IPS-15b (cell line): Measurements from ENCODE around the gene F11R.

Experiments used
- H3K27me3 ChIP-seq: one replicate; pipeline ENCODE4 v1.6.1; 2013; ENCODE audit warnings: low read length; ENCODE audit not compliant: control insufficient read depth, insufficient read depth
- H3K36me3 ChIP-seq: one replicate; pipeline ENCODE4 v1.6.1; 2013; ENCODE audit warnings: low read length; ENCODE audit not compliant: control insufficient read depth, insufficient read depth
- H3K4me1 ChIP-seq: one replicate; pipeline ENCODE4 v1.6.1; 2013; ENCODE audit warnings: mild to moderate bottlenecking, low read length; ENCODE audit not compliant: control insufficient read depth, insufficient read depth
- H3K4me3 ChIP-seq: one replicate; pipeline ENCODE4 v1.5.1; 2013; ENCODE audit warnings: low read depth, low read length
- H3K9ac ChIP-seq: one replicate; pipeline ENCODE4 v1.6.1; 2013; ENCODE audit warnings: low read depth, mild to moderate bottlenecking, low read length
- H3K9me3 ChIP-seq: one replicate; pipeline ENCODE4 v1.6.1; 2013; ENCODE audit warnings: mild to moderate bottlenecking, low read length; ENCODE audit not compliant: control insufficient read depth, insufficient read depth

Gene F11R

GRCh38 chr1:161051219-161051618 lies 30.3 kb upstream of the F11R start:
- no peak overlapping the region for H3K4me3 ChIP-seq
- H3K9me3 ChIP-seq = no peaks in the 10 kb centered on the region
- no peaks in the 10 kb centered on the region for H3K36me3 ChIP-seq
- H3K4me1 ChIP-seq = no peaks in the 10 kb centered on the region
- H3K27me3 ChIP-seq = peaks cover 3% of the 10 kb centered on the region
- no peak overlapping the region for H3K9ac ChIP-seq

GRCh38 chr1:161048949-161049722 lies 28.2 kb upstream of the F11R start:
- H3K4me1 ChIP-seq = no peaks in the 10 kb centered on the region
- no peaks in the 10 kb centered on the region for H3K36me3 ChIP-seq
- peaks cover 3% of the 10 kb centered on the region for H3K27me3 ChIP-seq
- no peaks in the 10 kb centered on the region for H3K9me3 ChIP-seq
- H3K4me3 ChIP-seq = no peak overlapping the region
- no peak overlapping the region for H3K9ac ChIP-seq

- Histone ChIP-seq H3K4me1 (no peaks in the 10 kb centered on the region), H3K36me3 (peaks cover 3% of the 10 kb centered on the region), H3K9ac (no peak overlapping the region), H3K4me3 (no peak overlapping the region), H3K9me3 (no peaks in the 10 kb centered on the region), H3K27me3 (peaks cover 3% of the 10 kb centered on the region)
Observed at GRCh38 chr1:161047436-161048420, 26.8 kb upstream of the F11R start.

- Histone ChIP-seq H3K4me1 (no peaks in the 10 kb centered on the region), H3K9me3 (no peaks in the 10 kb centered on the region), H3K27me3 (peaks cover 3% of the 10 kb centered on the region), H3K4me3 (peak overlapping the region; percentile 66), H3K36me3 (peaks cover 13% of the 10 kb centered on the region), H3K9ac (no peak overlapping the region)
Observed at GRCh38 chr1:161046605-161047228, 25.8 kb upstream of the F11R start.

- peaks cover 3% of the 10 kb centered on the region for H3K27me3 ChIP-seq
- H3K9ac ChIP-seq = peak within 1 kb of the TSS; percentile 66
- peaks cover 18% of the 10 kb centered on the region for H3K36me3 ChIP-seq
- H3K4me1 ChIP-seq = no peaks in the 10 kb centered on the region
- H3K4me3 ChIP-seq = peak within 1 kb of the TSS; percentile 66
- H3K9me3 ChIP-seq = no peaks in the 10 kb centered on the region
Observed at GRCh38 chr1:161045736-161046604, 25.0 kb upstream of the F11R start, which contains the start of gene USF1. TSS of gene USF1 (minus strand) at chr1:161045977. CDS start at chr1:161043275, 2,702 bp downstream.

- Histone ChIP-seq H3K9me3 (no peaks in the 10 kb centered on the region), H3K4me1 (no peaks in the 10 kb centered on the region), H3K36me3 (peaks cover 24% of the 10 kb centered on the region), H3K4me3 (peak overlapping the region; percentile 66), H3K9ac (peak overlapping the region; percentile 66), H3K27me3 (peaks cover 3% of the 10 kb centered on the region)
Observed at GRCh38 chr1:161044908-161045735, 24.2 kb upstream of the F11R start.

- H3K9ac ChIP-seq = no peak overlapping the region
- H3K4me1 ChIP-seq = no peaks in the 10 kb centered on the region
- peak overlapping the region; percentile 66 for H3K4me3 ChIP-seq
- H3K9me3 ChIP-seq = no peaks in the 10 kb centered on the region
- peaks cover 3% of the 10 kb centered on the region for H3K27me3 ChIP-seq
- peaks cover 30% of the 10 kb centered on the region for H3K36me3 ChIP-seq
Observed at GRCh38 chr1:161044535-161044907, 23.6 kb upstream of the F11R start.

GRCh38 chr1:161039546-161039945 lies 18.6 kb upstream of the F11R start:
- H3K9ac ChIP-seq = no peak overlapping the region

GRCh38 chr1:161039154-161039545 lies 18.2 kb upstream of the F11R start:
- Histone ChIP-seq H3K27me3 (no peaks in the 10 kb centered on the region), H3K4me1 (peaks cover 14% of the 10 kb centered on the region), H3K9me3 (no peaks in the 10 kb centered on the region), H3K4me3 (peak overlapping the region; percentile 85), H3K36me3 (peaks cover 32% of the 10 kb centered on the region), H3K9ac (no peak overlapping the region)

More at GRCh38 chr1:161039546-161039945, 18.6 kb upstream of the F11R start:
- Histone ChIP-seq H3K27me3 (no peaks in the 10 kb centered on the region), H3K36me3 (peaks cover 32% of the 10 kb centered on the region), H3K4me1 (peaks cover 14% of the 10 kb centered on the region), H3K4me3 (no peak overlapping the region), H3K9me3 (no peaks in the 10 kb centered on the region)

- Histone ChIP-seq H3K9ac (peak within 1 kb of the TSS; percentile 65), H3K27me3 (no peaks in the 10 kb centered on the region), H3K9me3 (no peaks in the 10 kb centered on the region), H3K36me3 (peaks cover 32% of the 10 kb centered on the region), H3K4me3 (peak within 1 kb of the TSS; percentile 85), H3K4me1 (peaks cover 14% of the 10 kb centered on the region)
Observed at GRCh38 chr1:161038523-161039153, 17.7 kb upstream of the F11R start, which contains the start of gene TSTD1. TSS of gene TSTD1 (minus strand) at chr1:161038964. CDS start at chr1:161038889, 75 bp downstream.
